SK-N-SH (cell line): ENCODE measurements around the gene PIAS1. TPM values are rescaled to one million over a fixed set of nuclear protein-coding genes. Genes with fewer than 3 reads are reported as not detected.

Experiments used
- CTCF ChIA-PET: fragments of 300-600, 350-600 bp; formaldehyde crosslinking; extraction: SDS; loops from one replicate; lab custom pipeline; 2021; lab: Yijun Ruan, JAX
- POLR2A ChIA-PET: fragments of 350-600 bp; sonication (Branson Sonifier 250); formaldehyde crosslinking; extraction: SDS; loops from one replicate; lab custom pipeline; 2020; ENCODE audit warnings: antibody characterized with exemption, inconsistent platforms; lab: Yijun Ruan, JAX
- DNase-seq: peaks from one replicate; pipeline ENCODE4 v3.0.0; 2012
- H2AFZ ChIP-seq: fragments of 200-600 bp; sonication (generic); 2 replicates; pipeline ENCODE4 v1.8.1; 2016; ENCODE audit warnings: antibody characterized with exemption, mild to moderate bottlenecking, low read depth
- H3F3A ChIP-seq: fragments of 200-600 bp; sonication (generic); replicated peaks from 2 replicates; pipeline ENCODE3; 2016; ENCODE audit warnings: antibody characterized with exemption, mild to moderate bottlenecking; ENCODE audit not compliant: insufficient read depth
- H3K27ac ChIP-seq, 2 experiments: fragments of 200-500 bp in 1 of 2; fragments of 200-600 bp in 1 of 2; sonication (Bioruptor generic) in 1 of 2; sonication (generic), shearing (Covaris generic) in 1 of 2; 2 replicates each; pipeline versions ENCODE4 v1.5.1 to v1.6.1; 2014 to 2016; ENCODE audit warnings: low read depth in 2 of 2, inconsistent platforms in 1 of 2, low read length in 1 of 2, mild to moderate bottlenecking in 1 of 2, mixed read lengths in 1 of 2
- H3K27me3 ChIP-seq: fragments of 200-600 bp; sonication (generic), shearing (Covaris generic); 2 replicates; pipeline ENCODE4 v1.6.1; 2016; ENCODE audit warnings: mixed run types; ENCODE audit not compliant: insufficient read depth
- H3K36me3 ChIP-seq, 2 experiments: fragments of 200-500 bp in 1 of 2; fragments of 200-600 bp in 1 of 2; sonication (Bioruptor generic) in 1 of 2; sonication (generic) in 1 of 2; replicated peaks in 1 of 2; 2 replicates each; pipeline versions ENCODE3 to v1.5.1; 2014 to 2016; ENCODE audit warnings: low read length in 1 of 2, mild to moderate bottlenecking in 1 of 2; ENCODE audit not compliant: insufficient read depth in 2 of 2, control insufficient read depth in 1 of 2
- H3K4me1 ChIP-seq, 2 experiments: fragments of 200-500 bp in 1 of 2; fragments of 200-600 bp in 1 of 2; sonication (Bioruptor generic) in 1 of 2; sonication (generic), shearing (Covaris generic) in 1 of 2; 2 replicates each; pipeline versions ENCODE4 v1.5.1 to v1.6.1; 2014 to 2016; ENCODE audit warnings: low read depth in 1 of 2, low read length in 1 of 2, mixed run types in 1 of 2; ENCODE audit not compliant: insufficient read depth in 2 of 2, control insufficient read depth in 1 of 2
- H3K4me2 ChIP-seq: fragments of 200-600 bp; sonication (generic), shearing (Covaris generic); 2 replicates; pipeline ENCODE4 v1.6.1; 2017; ENCODE audit warnings: mixed run types
- H3K4me3 ChIP-seq, 2 experiments: fragments of 200-500 bp in 1 of 2; fragments of 200-600 bp in 1 of 2; sonication (Bioruptor generic) in 1 of 2; sonication (generic), shearing (Covaris generic) in 1 of 2; 2 replicates each; pipeline versions ENCODE4 v1.5.1 to v1.8.1; 2014 to 2016; ENCODE audit warnings: low read depth in 2 of 2, inconsistent platforms in 1 of 2, low read length in 1 of 2, mild to moderate bottlenecking in 1 of 2, mixed read lengths in 1 of 2, moderate library complexity in 1 of 2
- H3K79me2 ChIP-seq: fragments of 200-600 bp; sonication (generic); 2 replicates; pipeline ENCODE4 v1.8.1; 2017; ENCODE audit warnings: mild to moderate bottlenecking; ENCODE audit not compliant: insufficient read depth
- H3K9ac ChIP-seq: fragments of 200-600 bp; sonication (generic); 2 replicates; pipeline ENCODE4 v1.6.1; 2017; ENCODE audit warnings: mixed run types
- H3K9me2 ChIP-seq: fragments of 200-600 bp; sonication (generic); 2 replicates; pipeline ENCODE4 v1.6.1; 2017; ENCODE audit warnings: mixed run types
- H3K9me3 ChIP-seq: fragments of 200-600 bp; sonication (generic); 2 replicates; pipeline ENCODE4 v1.6.1; 2017; ENCODE audit warnings: mixed run types, mild to moderate bottlenecking, moderate library complexity
- H4K20me1 ChIP-seq: fragments of 200-600 bp; sonication (generic); 2 replicates; pipeline ENCODE4 v1.6.1; 2017; ENCODE audit warnings: mild to moderate bottlenecking, mixed run types; ENCODE audit not compliant: insufficient read depth
- CHD2 ChIP-seq: fragments of 150-350 bp; IDR thresholded peaks from 2 replicates; pipeline ENCODE4 v1.6.1; 2018; ENCODE audit warnings: low read length; ENCODE audit not compliant: partially characterized antibody
- EZH2phosphoT487 ChIP-seq: fragments of 200-600 bp; sonication (generic); IDR thresholded peaks from 2 replicates; pipeline ENCODE4 v1.6.1; 2017; ENCODE audit warnings: low read depth, mixed run types, mild to moderate bottlenecking, antibody characterized with exemption, moderate library complexity, borderline replicate concordance
- FOXJ3 ChIP-seq: sonication (generic); formaldehyde crosslinking; IDR thresholded peaks from 2 replicates; pipeline ENCODE4 v1.5.1; 2020; ENCODE audit warnings: mild to moderate bottlenecking, missing genetic modification reagents
- FOXM1 ChIP-seq: IDR thresholded peaks from 2 replicates; pipeline ENCODE4 v1.4.0; 2012; ENCODE audit warnings: low read depth, mild to moderate bottlenecking
- GABPA ChIP-seq: IDR thresholded peaks from 2 replicates; pipeline ENCODE4 v1.4.0; 2012; ENCODE audit warnings: low read depth, mild to moderate bottlenecking
- MEF2A ChIP-seq: IDR thresholded peaks from 2 replicates; pipeline ENCODE4 v1.4.0; 2012; ENCODE audit warnings: low read depth, borderline replicate concordance
- MXI1 ChIP-seq: IDR thresholded peaks from 2 replicates; pipeline ENCODE4 v1.6.1; 2012; ENCODE audit warnings: mild to moderate bottlenecking, low read depth, low read length, improper control_type of control experiment
- NRF1 ChIP-seq: IDR thresholded peaks from 2 replicates; pipeline ENCODE4 v1.6.1; 2012; ENCODE audit warnings: low read depth, mild to moderate bottlenecking, low read length
- POLR2AphosphoS5 ChIP-seq: IDR thresholded peaks from 2 replicates; pipeline ENCODE4 v1.6.1; 2012; ENCODE audit warnings: low read depth, low read length
- RCOR1 ChIP-seq: fragments of 150-350 bp; IDR thresholded peaks from 2 replicates; pipeline ENCODE4 v1.6.1; 2017; ENCODE audit warnings: antibody characterized with exemption, low read length
- REST ChIP-seq: IDR thresholded peaks from 2 replicates; pipeline ENCODE4 v1.6.1; 2012; ENCODE audit warnings: mild to moderate bottlenecking, low read depth, low read length, moderate library complexity
- SIN3A ChIP-seq: IDR thresholded peaks from 2 replicates; pipeline ENCODE4 v1.6.1; 2012; ENCODE audit warnings: low read depth, mild to moderate bottlenecking, low read length, moderate library complexity, borderline replicate concordance
- TCF12 ChIP-seq: IDR thresholded peaks from 2 replicates; pipeline ENCODE4 v1.4.0; 2012
- TEAD4 ChIP-seq: IDR thresholded peaks from 2 replicates; pipeline ENCODE4 v1.4.0; 2012; ENCODE audit warnings: mild to moderate bottlenecking, borderline replicate concordance; ENCODE audit not compliant: insufficient read depth
- USF1 ChIP-seq: IDR thresholded peaks from 2 replicates; pipeline ENCODE4 v1.4.0; 2012; ENCODE audit warnings: low read depth, borderline replicate concordance
- YY1 ChIP-seq: IDR thresholded peaks from 2 replicates; pipeline ENCODE4 v1.4.0; 2012; ENCODE audit warnings: low read depth, mild to moderate bottlenecking
- polyA plus RNA-seq, 3 experiments: library from polyadenylated mRNA; depleted of rRNA; stranded (reverse); fragments of >200 nt; gene quantifications; 2 replicates each; pipeline ENCODE4 v1.2.3, GENCODE V29; 2012
- TF ChIP-seq, protein P1 (sequence below): fragments of 200-600 bp; sonication (generic); IDR thresholded peaks from 2 replicates; pipeline ENCODE4 v1.6.1; 2017; ENCODE audit warnings: antibody characterized with exemption, mild to moderate bottlenecking, moderate library complexity
- TF ChIP-seq, protein P2 (sequence below): fragments of 150-350 bp; IDR thresholded peaks from 2 replicates; pipeline ENCODE4 v1.6.1; 2017; ENCODE audit warnings: antibody characterized with exemption, low read length, low read depth, borderline replicate concordance
- TF ChIP-seq, protein P3 (sequence below): IDR thresholded peaks from 2 replicates; pipeline ENCODE4 v1.4.0; 2012; ENCODE audit warnings: low read depth

Gene PIAS1
- polyA plus RNA-seq, 1 of the 3 experiments (the other 2 are of a cell fraction) = 9.0 TPM

DNA sequence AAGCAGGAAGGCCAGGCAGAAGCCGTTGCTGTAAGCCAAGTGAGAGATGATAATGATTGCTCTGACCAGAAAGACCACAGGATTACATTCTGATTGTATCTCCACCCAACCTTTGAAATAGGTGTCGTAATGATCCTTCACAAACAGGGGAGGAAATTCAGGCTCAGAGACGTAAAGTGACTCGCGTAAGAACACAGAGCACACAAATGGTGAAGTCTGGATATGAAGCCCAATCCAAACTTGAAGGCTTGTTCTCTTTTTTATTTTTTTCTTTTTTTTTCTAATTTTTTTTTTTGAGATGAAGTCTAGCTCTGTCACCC, 25.3 kb upstream of the PIAS1 start (continued):
- no peak for TF ChIP-seq MXI1
- TF ChIP-seq, protein P1, sequence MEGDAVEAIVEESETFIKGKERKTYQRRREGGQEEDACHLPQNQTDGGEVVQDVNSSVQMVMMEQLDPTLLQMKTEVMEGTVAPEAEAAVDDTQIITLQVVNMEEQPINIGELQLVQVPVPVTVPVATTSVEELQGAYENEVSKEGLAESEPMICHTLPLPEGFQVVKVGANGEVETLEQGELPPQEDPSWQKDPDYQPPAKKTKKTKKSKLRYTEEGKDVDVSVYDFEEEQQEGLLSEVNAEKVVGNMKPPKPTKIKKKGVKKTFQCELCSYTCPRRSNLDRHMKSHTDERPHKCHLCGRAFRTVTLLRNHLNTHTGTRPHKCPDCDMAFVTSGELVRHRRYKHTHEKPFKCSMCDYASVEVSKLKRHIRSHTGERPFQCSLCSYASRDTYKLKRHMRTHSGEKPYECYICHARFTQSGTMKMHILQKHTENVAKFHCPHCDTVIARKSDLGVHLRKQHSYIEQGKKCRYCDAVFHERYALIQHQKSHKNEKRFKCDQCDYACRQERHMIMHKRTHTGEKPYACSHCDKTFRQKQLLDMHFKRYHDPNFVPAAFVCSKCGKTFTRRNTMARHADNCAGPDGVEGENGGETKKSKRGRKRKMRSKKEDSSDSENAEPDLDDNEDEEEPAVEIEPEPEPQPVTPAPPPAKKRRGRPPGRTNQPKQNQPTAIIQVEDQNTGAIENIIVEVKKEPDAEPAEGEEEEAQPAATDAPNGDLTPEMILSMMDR = no peak
- TF ChIP-seq POLR2AphosphoS5 = no peak
- no peak for TF ChIP-seq YY1
- TF ChIP-seq TEAD4 = no peak
- TF ChIP-seq FOXJ3 (CRISPR knock-in tag) = no peak
- TF ChIP-seq, protein P2, sequence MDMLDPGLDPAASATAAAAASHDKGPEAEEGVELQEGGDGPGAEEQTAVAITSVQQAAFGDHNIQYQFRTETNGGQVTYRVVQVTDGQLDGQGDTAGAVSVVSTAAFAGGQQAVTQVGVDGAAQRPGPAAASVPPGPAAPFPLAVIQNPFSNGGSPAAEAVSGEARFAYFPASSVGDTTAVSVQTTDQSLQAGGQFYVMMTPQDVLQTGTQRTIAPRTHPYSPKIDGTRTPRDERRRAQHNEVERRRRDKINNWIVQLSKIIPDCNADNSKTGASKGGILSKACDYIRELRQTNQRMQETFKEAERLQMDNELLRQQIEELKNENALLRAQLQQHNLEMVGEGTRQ = no peak
- no peak for TF ChIP-seq EZH2phosphoT487
- no peak for TF ChIP-seq GABPA
- TF ChIP-seq FOXM1 = no peak

- ChIA-PET POLR2A (no interaction called here), CTCF (interaction anchor here (1.1 kb wide), 1 partner anchor 78 kb away, joined by 3 read pairs; no protein-coding TSS in a partner anchor)
- Histone ChIP-seq H3K27ac (no peak overlapping the region), H3K9me3 (no peaks in the 10 kb centered on the region), H4K20me1 (no peaks in the 10 kb centered on the region), H3K9me2 (no peaks in the 10 kb centered on the region), H3K4me3 (no peak overlapping the region), H3K4me2 (no peak overlapping the region), H3K27me3 (0 out of 2 replicates have a peak, but pooled peaks cover 7% of the 10 kb centered on the region), H3K4me1 (no peaks in the 10 kb centered on the region), H3K9ac (no peak overlapping the region), H3K79me2 (no peaks in the 10 kb centered on the region), H2AFZ (no peak overlapping the region), H3K36me3 (no peaks in the 10 kb centered on the region), H3F3A (no peaks in the 10 kb centered on the region)
- no peak for DNase-seq
- TF ChIP-seq REST = no peak
- no peak for TF ChIP-seq EZH2phosphoT487
- no peak for TF ChIP-seq RCOR1
- TF ChIP-seq TEAD4 = no peak
- TF ChIP-seq FOXM1 = no peak
- TF ChIP-seq YY1 = no peak
- no peak for TF ChIP-seq FOXJ3 (CRISPR knock-in tag)
- TF ChIP-seq TCF12 = no peak
- TF ChIP-seq USF1 = no peak
- no peak for TF ChIP-seq GABPA
- TF ChIP-seq, protein P2 = no peak
- no peak for TF ChIP-seq SIN3A
- TF ChIP-seq, protein P1 = no peak
- no peak for TF ChIP-seq MEF2A
- no peak for TF ChIP-seq CHD2
- TF ChIP-seq POLR2AphosphoS5 = no peak
- TF ChIP-seq, protein P3, sequence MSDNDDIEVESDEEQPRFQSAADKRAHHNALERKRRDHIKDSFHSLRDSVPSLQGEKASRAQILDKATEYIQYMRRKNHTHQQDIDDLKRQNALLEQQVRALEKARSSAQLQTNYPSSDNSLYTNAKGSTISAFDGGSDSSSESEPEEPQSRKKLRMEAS = no peak
- TF ChIP-seq NRF1 = no peak
Observed at GRCh38 chr15:68029959-68030358, 24.2 kb upstream of the PIAS1 start.
